ENCODE measurements around the gene RPS15A. TPM values are rescaled to one million over a fixed set of nuclear protein-coding genes. Genes with fewer than 3 reads are reported as not detected.

The RPS15A gene
- total and polyA plus RNA-seq, 12 donors: 613 to 3,398 (median 743) TPM

- peaks cover 0 to 79% (median 60%) of the 10 kb centered on the region in 9 donors for H3K36me3 ChIP-seq
- no peaks in the 10 kb centered on the region for H3K9me3 ChIP-seq
- intact Hi-C loops (cut with DNase I): no loop called here
- WGBS, 2 donors: 8 to 9% methylated on average over 20 of the region's 20 CpGs
- peaks cover 0 to 57% (median 47%) of the 10 kb centered on the region in 9 donors for H3K4me1 ChIP-seq
- no peaks in the 10 kb centered on the region for H3K27me3 ChIP-seq
- ATAC-seq (no peak), DNase-seq (no peak)
- no peak for TF ChIP-seq CTCF (IDR thresholded peaks at IDR 0.05)
- H3K4me3 ChIP-seq: peak overlapping the region; percentile 73 to 97 (median 88)
- H3K27ac ChIP-seq: peak overlapping the region in 8 of 10 donors; percentile 77 to 91 (median 84)
Observed at GRCh38 chr16:18788828-18789514, 1.2 kb downstream of the RPS15A start.

GRCh38 chr16:18784917-18785623, 5.1 kb downstream of the RPS15A start:
- H3K4me3 ChIP-seq: no peak overlapping the region
- intact Hi-C loops (cut with DNase I): no loop called here

DNA sequence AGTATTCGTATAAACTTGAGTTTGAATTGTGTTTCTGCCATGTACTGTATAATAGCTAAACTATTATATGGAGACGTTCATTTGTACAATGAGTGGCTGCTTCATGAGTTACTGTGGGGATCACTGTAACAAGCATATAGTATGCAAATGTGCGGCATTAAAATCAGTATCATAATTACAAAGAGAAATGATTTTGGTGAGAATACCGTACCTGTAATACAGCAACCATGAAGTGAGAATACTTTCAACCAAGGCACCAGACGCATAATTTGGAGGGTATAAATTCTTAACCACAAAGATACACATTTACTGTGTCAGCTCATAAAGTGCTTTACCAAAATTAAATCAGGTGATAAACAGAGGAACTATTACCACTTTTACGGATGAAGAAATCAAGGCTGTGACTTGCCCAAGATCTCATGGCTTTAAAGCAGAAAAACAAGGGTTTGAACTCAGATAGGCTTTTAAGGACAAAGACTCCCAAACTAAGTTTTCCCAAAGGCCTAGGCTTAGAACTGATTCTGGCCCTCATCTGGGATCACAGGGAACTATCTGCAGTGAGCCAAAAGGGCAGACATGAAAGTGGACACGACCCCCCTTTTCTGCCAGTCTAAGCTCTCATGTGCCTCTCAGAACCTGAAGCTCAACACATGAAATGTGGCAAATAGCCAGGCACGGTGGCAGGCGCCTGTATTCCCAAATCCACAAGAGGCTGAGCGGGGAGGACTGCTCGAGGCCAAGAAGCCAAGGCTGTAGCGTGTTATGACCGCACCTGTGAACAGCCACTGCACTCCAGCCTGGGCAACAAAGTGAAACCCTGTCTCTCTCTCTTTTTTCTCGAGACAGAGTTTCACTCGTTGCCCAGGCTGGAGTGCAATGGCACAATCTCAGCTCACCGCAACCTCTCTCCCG, 6.4 kb downstream of the RPS15A start:
- WGBS, 2 donors: 78 to 84% methylated on average over 17 of the region's 17 CpGs
- no peak overlapping the region for H3K4me3 ChIP-seq
- peaks cover 0 to 52% (median 41%) of the 10 kb centered on the region in 9 donors for H3K4me1 ChIP-seq
- H3K27ac ChIP-seq: no peak overlapping the region
- H3K36me3 ChIP-seq: peaks cover 0 to 65% (median 55%) of the 10 kb centered on the region in 9 donors
- DNase-seq (no peak), ATAC-seq (no peak)
- H3K27me3 ChIP-seq: no peaks in the 10 kb centered on the region
- no peaks in the 10 kb centered on the region for H3K9me3 ChIP-seq
- intact Hi-C loops (cut with DNase I): no loop called here
- no peak for TF ChIP-seq CTCF (IDR thresholded peaks at IDR 0.05)

More at GRCh38 chr16:18784917-18785623, 5.1 kb downstream of the RPS15A start:
- no peak overlapping the region for H3K27ac ChIP-seq
- no peak for TF ChIP-seq CTCF (IDR thresholded peaks at IDR 0.05)
- no peaks in the 10 kb centered on the region for H3K27me3 ChIP-seq
- peaks cover 0 to 59% (median 47%) of the 10 kb centered on the region in 9 donors for H3K4me1 ChIP-seq
- DNase-seq: no peak
- H3K9me3 ChIP-seq: no peaks in the 10 kb centered on the region
- ATAC-seq: no peak
- peaks cover 0 to 68% (median 56%) of the 10 kb centered on the region in 9 donors for H3K36me3 ChIP-seq
- WGBS, 2 donors: 60 to 64% methylated on average over 8 of the region's 8 CpGs

Data from heart right ventricle (tissue), 16 donors.